MCF 10A (cell line): Measurements from ENCODE around the gene SDC1. TPM values are rescaled to one million over a fixed set of nuclear protein-coding genes. Genes with fewer than 3 reads are reported as not detected.
A peak's percentile ranks its signal among the peaks of the same experiment; 100 is the strongest.

Source experiments
- BruUV-seq: library from RNA; stranded (reverse); fragments of 400-500 nt; replicated peaks from 2 replicates; lab custom pipeline; 2021; lab: Mats Ljungman, UMichigan
- CTCF ChIA-PET: fragments of 300-600 bp; sonication (Branson Sonifier 250); formaldehyde crosslinking; extraction: SDS; loops from one replicate; lab custom pipeline; 2021; ENCODE audit warnings: antibody characterized with exemption, inconsistent platforms; lab: Yijun Ruan, JAX
- POLR2A ChIA-PET: fragments of 300-600, 350-650 bp; sonication (Branson Sonifier 250); formaldehyde crosslinking; extraction: SDS; loops from one replicate; lab custom pipeline; 2020; ENCODE audit warnings: antibody characterized with exemption, inconsistent platforms; lab: Yijun Ruan, JAX
- DNase-seq: peaks from one replicate; pipeline ENCODE4 v3.0.0-alpha.2; 2018; ENCODE audit not compliant: unreplicated experiment
- H3K27ac Mint-ChIP-seq: one replicate; pipeline ENCODE4 v1.8.0; 2022; ENCODE audit warnings: mild to moderate bottlenecking, low read depth, mixed read lengths; ENCODE audit not compliant: unreplicated experiment
- H3K27me3 Mint-ChIP-seq: one replicate; pipeline ENCODE4 v1.8.0; 2022; ENCODE audit warnings: mixed read lengths; ENCODE audit not compliant: insufficient read depth, unreplicated experiment
- H3K36me3 Mint-ChIP-seq: one replicate; pipeline ENCODE4 v1.8.0; 2022; ENCODE audit warnings: mild to moderate bottlenecking, moderate library complexity, mixed read lengths; ENCODE audit not compliant: insufficient read depth, unreplicated experiment
- H3K4me1 Mint-ChIP-seq: one replicate; pipeline ENCODE4 v1.8.0; 2022; ENCODE audit warnings: mixed read lengths; ENCODE audit not compliant: insufficient read depth, unreplicated experiment
- H3K4me3 Mint-ChIP-seq: one replicate; pipeline ENCODE4 v1.8.0; 2022; ENCODE audit warnings: mild to moderate bottlenecking, moderate library complexity, mixed read lengths; ENCODE audit not compliant: unreplicated experiment
- H3K9me3 Mint-ChIP-seq: one replicate; pipeline ENCODE4 v1.8.0; 2022; ENCODE audit warnings: mixed read lengths; ENCODE audit not compliant: unreplicated experiment
- CTCF ChIP-seq: fragments of 200-600 bp; IDR thresholded peaks from one replicate; pipeline ENCODE4 v1.8.0; 2022; ENCODE audit warnings: antibody characterized with exemption, mild to moderate bottlenecking; ENCODE audit not compliant: unreplicated experiment
- intact Hi-C: fragments of 100-400 bp; cut with micrococcal nuclease; formaldehyde crosslinking; loops from 2 replicates; pipeline ENCODE4 v1.14.1; 2022
- total RNA-seq: library from RNA; stranded (reverse); gene quantifications from 2 replicates; pipeline ENCODE4 v1.2.3, GENCODE V29; 2022

The SDC1 gene
- total RNA-seq, 1 experiment from 2014 or later, result 232 TPM

DNA sequence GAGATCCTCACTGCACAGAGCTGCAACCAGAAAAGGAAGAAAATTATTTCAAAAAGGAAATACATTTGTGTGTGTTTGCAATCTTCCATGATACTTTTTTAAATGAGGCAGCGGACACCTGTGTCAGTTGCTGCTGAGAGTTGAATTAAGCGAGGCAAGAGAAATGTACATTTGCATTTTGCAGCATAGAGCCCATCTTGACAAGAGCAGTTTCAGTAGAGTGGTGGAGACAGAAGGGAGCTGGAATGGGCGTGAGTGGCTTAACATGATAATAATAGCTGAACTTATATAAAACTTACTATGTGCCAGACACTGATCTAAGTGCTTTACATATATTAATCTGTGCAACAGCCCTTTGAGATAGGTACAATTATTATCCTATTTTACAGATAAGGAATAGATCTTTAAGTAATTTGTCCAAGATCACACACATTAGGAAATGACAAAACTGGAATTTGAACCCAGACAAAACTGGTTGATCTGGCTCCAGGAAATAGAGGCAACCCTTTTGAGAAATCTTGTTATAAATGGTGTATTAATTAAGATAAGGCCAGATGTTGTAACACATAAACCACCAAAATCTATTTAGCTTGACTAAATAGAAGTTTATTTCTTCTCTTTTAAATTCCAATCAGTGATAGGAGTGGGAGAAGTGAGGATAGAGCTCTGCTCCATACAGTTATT lies 68.7 kb downstream of the SDC1 start:
- peaks cover 8% of the 10 kb centered on the region for H3K9me3 Mint-ChIP-seq
- intact Hi-C loops, result no loop called here
- H3K36me3 Mint-ChIP-seq, result no peaks in the 10 kb centered on the region
- H3K4me3 Mint-ChIP-seq, result no peak overlapping the region
- no peak for DNase-seq
- H3K4me1 Mint-ChIP-seq, result peaks cover 11% of the 10 kb centered on the region
- POLR2A ChIA-PET, result interaction anchor here (1.0 kb wide), 1 partner anchor 105 kb away, joined by 3 read pairs; the partner anchor contains the start of gene LAPTM4A
- no TSS peak for BruUV-seq
- no peak for TF ChIP-seq CTCF
- CTCF ChIA-PET, result interaction anchor here (0.7 to 1.0 kb wide), 2 partner anchors 10 to 14 kb away, joined by 3 read pairs; no protein-coding TSS in a partner anchor
- H3K27ac Mint-ChIP-seq, result no peak overlapping the region
- H3K27me3 Mint-ChIP-seq, result no peaks in the 10 kb centered on the region

DNA sequence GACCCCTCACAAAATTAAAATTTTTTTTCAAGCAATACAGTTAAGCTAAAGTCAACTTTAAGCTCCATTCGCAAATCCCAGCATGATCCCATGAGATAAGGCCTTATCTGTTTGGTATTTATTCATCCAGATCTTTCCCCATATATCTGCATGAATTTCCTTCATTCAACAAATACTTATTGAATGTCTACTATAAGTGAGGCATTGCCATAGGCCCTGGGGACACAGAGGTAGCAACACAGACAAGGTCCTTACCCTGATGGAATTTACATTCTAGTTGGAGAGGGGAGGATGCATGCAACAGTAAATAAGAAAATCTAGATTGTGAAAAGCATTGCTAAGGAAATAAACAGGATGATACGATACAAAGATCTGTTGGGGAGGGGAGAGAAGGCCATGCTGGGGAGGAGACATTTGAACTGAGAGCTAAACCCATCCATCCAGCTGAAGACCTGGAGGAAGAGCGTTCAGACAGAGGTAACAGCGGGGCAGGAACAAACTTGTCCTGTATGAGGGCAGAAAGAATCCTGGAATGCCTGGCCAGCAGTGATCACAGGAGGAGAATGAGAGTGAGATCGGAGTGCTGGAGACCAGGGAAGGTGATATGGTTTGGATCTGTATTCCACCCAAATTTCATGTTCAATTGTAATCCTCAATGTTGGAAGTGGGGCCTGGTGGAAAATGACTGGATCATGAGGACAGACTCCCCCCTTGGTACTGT lies 71.6 kb downstream of the SDC1 start:
- Mint-ChIP-seq H3K9me3 (peaks cover 8% of the 10 kb centered on the region), H3K4me3 (no peak overlapping the region), H3K4me1 (peaks cover 24% of the 10 kb centered on the region), H3K36me3 (no peaks in the 10 kb centered on the region), H3K27me3 (no peaks in the 10 kb centered on the region), H3K27ac (peak overlapping the region; percentile 87)
- no TSS peak for BruUV-seq
- no peak for DNase-seq
- CTCF ChIA-PET, result no interaction called here
- POLR2A ChIA-PET, result no interaction called here
- no peak for TF ChIP-seq CTCF
- intact Hi-C loops, result no loop called here

GRCh38 chr2:20150806-20151571 lies 73.9 kb downstream of the SDC1 start:
- no peaks in the 10 kb centered on the region for H3K27me3 Mint-ChIP-seq
- ChIA-PET POLR2A (no interaction called here), CTCF (interaction anchor here (0.6 to 1.9 kb wide), 4 partner anchors 14 to 1957 kb away, joined by 3 to 7 read pairs (median 5); partner anchors contain the start of gene SDC1)
- no peaks in the 10 kb centered on the region for H3K36me3 Mint-ChIP-seq
- peaks cover 8% of the 10 kb centered on the region for H3K9me3 Mint-ChIP-seq
- no peak overlapping the region for H3K4me3 Mint-ChIP-seq
- no peak for TF ChIP-seq CTCF
- BruUV-seq, result no TSS peak
- DNase-seq, result no peak
- no peak overlapping the region for H3K27ac Mint-ChIP-seq
- peaks cover 33% of the 10 kb centered on the region for H3K4me1 Mint-ChIP-seq
- intact Hi-C loops, result no loop called here

Other genes with a start within 250 kb of the SDC1 start
- gene WDR35, start 235.0 kb downstream of the SDC1 start, total RNA-seq, result 13.2 and 17.5 TPM in 2 replicates
- 0.83 and 0.98 TPM in 2 replicates for gene MATN3, start 212.5 kb downstream of the SDC1 start, total RNA-seq
- gene LAPTM4A, start 173.5 kb downstream of the SDC1 start, total RNA-seq, result 145 and 160 TPM in 2 replicates
- gene PUM2, start 125.7 kb upstream of the SDC1 start, total RNA-seq, result 86.7 and 94.0 TPM in 2 replicates
- gene RHOB, start 221.9 kb upstream of the SDC1 start, total RNA-seq, result 28.1 and 45.7 TPM in 2 replicates